HuH-7.5 (cell line): ENCODE measurements around the gene ARHGAP20.

Source experiments
- DNase-seq: peaks from one replicate; pipeline ENCODE4 v3.0.0; 2011; ENCODE audit warnings: low spot score

ARHGAP20 gene

GRCh38 chr11:110601936-110602335 is 110.3 kb downstream of the ARHGAP20 start:
- no peak for DNase-seq

- no peak for DNase-seq
Observed at GRCh38 chr11:110600322-110600721, 111.9 kb downstream of the ARHGAP20 start.

- DNase-seq: no peak
Observed at GRCh38 chr11:110599207-110599606, 113.0 kb downstream of the ARHGAP20 start.

GRCh38 chr11:110598725-110599124 is 113.5 kb downstream of the ARHGAP20 start:
- no peak for DNase-seq

- no peak for DNase-seq
Observed at GRCh38 chr11:110587972-110588371, 124.3 kb downstream of the ARHGAP20 start.

GRCh38 chr11:110587129-110587528 is 125.1 kb downstream of the ARHGAP20 start:
- DNase-seq: no peak

- DNase-seq: no peak
Observed at GRCh38 chr11:110584150-110584549, 128.1 kb downstream of the ARHGAP20 start.

GRCh38 chr11:110582728-110583432 is 129.4 kb downstream of the ARHGAP20 start:
- DNase-seq: no peak

GRCh38 chr11:110580571-110580970 is 131.7 kb downstream of the ARHGAP20 start:
- DNase-seq: no peak

GRCh38 chr11:110573411-110573810 is 138.8 kb downstream of the ARHGAP20 start:
- no peak for DNase-seq

- no peak for DNase-seq
Observed at GRCh38 chr11:110571081-110571720, 141.0 kb downstream of the ARHGAP20 start.

- no peak for DNase-seq
Observed at GRCh38 chr11:110566577-110566976, 145.7 kb downstream of the ARHGAP20 start.

- DNase-seq: no peak
Observed at GRCh38 chr11:110565357-110566336, 146.6 kb downstream of the ARHGAP20 start.

GRCh38 chr11:110564676-110565356 is 147.4 kb downstream of the ARHGAP20 start:
- DNase-seq: no peak

GRCh38 chr11:110544779-110545178 is 167.5 kb downstream of the ARHGAP20 start:
- DNase-seq: no peak

GRCh38 chr11:110538154-110538553 is 174.1 kb downstream of the ARHGAP20 start:
- DNase-seq: no peak

GRCh38 chr11:110530900-110531741 is 181.1 kb downstream of the ARHGAP20 start:
- no peak for DNase-seq

- DNase-seq: no peak
Observed at GRCh38 chr11:110529043-110529442, 183.2 kb downstream of the ARHGAP20 start.

GRCh38 chr11:110527146-110527545 is 185.1 kb downstream of the ARHGAP20 start:
- DNase-seq: no peak
